HG02852 (cell line): ENCODE data around the gene BICD1.

ENCODE experiments used
- ATAC-seq: cut with Tn5 transposase; IDR thresholded peaks from one replicate; pipeline ENCODE4 v1.9.1; 2021; ENCODE audit warnings: mild to moderate bottlenecking, moderate library complexity; ENCODE audit not compliant: unreplicated experiment

The BICD1 gene

DNA sequence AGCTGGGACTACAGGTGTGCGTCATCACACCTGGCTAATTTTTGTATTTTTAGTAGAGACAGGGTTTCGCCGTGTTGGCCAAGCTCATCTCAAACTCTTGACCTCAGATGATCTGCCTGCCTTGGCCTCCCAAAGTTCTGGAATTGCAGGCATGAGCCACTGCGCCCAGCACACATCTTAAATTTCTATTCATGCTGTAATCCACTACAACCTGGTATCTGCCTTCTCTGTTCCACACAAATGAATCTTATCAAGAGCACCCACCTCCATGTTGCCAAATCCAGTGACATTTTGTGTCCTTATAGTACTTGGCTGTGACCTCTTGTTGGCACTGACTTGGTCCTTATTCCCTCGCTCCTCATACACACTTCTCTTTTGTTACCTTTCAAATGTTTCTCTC lies 5.8 kb upstream of the BICD1 start:
- ATAC-seq, result no peak

DNA sequence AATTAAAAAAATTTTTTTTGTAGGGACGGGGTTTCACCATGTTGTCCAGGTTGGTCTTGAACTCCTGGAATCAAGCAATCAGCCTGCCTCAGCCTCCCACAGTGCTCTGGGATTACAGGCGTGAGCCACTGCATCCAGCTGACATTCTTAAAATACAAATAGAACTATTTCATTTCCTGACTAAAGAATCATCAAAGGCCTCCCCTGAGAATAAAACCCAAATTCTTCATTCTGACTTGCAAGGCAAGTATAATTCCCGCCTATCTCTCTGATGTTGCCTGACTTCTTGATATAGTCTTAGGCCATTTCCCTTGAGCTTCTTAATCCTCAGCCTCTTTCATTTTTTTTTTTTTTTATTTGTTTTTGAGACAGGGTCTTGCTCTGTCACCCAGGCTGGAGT lies 4.4 kb upstream of the BICD1 start:
- no peak for ATAC-seq

DNA sequence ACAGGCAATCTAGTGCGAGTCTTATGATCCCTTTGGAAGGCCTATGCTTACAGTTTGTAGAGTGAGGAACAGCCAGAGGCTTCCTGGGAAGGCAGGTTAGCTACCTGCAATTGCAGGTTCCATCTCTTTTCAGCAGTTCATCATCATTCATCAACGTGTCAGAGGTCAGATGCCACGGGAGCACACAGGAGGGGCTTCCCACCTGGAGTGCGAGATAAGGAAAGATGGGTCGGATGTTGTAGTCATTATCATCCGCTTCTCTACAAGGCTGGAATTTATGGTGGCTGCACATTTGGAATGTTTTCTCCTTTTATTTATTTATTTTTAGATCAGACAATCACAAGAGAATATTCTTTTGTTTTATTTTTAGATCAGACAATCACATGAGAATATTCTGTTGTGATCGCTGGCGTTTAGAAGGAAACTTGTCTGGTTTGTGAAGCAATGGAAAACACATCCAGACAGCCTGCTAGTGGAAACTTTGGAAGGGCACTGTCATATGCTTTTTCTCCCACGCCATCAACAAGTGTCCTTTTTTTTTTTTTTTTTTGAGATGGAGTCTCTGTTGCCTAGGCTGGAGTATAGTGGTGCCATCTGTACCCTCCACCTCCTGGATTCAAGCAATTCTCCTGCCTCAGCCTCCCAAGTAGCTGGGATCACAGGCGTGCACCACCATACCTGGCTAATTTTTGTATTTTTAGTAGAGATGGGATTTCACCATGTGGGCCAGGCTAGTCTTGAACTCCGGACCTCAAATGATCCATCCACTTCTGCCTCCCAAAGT lies 1.9 kb upstream of the BICD1 start:
- no peak for ATAC-seq

DNA sequence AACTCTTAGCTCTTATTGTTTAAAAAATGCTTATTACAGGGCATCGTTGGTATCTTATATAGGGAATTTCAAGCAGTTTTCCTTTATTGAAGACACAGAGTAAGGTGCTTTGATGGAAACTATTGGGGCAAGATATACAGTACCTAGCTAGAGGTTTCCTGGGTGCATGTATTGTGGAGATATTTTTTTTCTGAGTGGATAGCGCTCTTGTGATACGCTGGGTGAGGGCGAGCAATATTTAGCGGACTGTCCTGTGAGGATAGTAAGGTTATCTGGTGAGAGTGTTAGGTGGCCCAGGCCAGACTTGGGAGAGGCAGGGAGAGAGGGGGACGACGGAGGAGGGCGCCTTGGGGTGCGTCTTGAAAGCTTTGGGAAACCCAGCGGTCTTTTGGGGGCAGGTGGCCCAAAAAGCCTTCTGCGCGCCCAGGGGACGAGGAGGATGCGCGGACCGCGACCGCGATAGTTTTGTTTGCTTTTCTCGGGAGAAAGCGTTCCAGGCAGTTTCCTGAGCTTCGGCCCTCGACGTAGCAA lies 596 bp upstream of the BICD1 start:
- no peak for ATAC-seq

DNA sequence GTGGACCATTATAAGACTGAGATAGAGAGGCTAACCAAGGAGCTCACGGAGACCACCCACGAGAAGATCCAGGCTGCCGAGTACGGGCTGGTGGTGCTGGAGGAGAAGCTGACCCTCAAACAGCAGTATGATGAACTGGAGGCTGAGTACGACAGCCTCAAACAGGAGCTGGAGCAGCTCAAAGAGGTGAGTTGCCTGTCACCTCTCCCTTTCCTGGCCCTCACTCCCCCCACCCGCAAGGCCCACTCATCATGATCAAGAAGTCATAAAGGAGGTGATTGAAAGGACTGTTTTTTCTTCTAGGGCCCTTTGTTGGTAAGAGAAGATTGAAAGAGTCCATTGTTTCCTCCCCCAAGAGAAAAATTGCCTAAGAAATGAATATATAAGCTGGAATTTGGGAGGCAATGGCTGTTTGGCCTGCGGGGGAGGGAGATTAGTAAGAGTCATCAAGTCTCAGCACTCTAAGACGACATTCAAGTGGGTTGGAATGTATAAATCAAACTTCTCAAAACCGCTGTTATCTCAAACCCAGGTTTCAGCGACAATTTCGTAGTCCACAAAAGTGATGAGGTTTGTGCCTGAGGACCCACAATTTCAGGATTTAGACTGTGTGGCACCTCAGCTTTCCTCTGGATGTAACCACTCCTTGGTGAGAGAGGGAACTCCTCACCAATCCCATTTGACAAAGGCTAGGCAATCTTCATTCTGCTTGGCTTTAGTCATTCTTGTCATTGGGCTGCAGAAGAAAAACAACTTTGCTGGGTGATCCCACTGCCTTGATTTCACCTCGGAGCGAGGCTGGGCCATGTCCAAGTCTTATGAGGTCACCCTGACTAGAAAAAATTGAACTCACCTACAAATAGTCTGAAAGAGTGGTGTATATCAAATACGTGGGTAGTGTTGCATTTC lies 966 bp downstream of the BICD1 start:
- peak; percentile 11 for ATAC-seq

DNA sequence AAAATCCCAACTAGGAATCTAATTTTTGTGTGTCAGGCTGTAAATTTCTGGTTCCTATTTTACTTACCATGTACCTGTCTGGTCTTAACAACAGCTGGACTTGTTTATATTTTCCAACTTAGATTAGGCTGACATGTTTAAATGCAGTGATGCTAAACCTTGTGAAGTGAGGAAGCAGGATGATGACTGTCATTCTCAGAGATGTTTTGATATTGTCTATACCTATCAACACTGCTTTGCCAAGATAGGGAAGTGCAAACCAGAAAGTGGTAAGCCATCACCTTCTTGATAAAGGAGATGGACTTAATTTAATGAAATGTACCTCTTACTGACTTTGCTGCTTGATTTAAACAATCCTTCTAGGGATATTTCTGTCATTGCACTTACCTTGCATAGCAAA lies 2.1 kb downstream of the BICD1 start:
- ATAC-seq, result no peak

DNA sequence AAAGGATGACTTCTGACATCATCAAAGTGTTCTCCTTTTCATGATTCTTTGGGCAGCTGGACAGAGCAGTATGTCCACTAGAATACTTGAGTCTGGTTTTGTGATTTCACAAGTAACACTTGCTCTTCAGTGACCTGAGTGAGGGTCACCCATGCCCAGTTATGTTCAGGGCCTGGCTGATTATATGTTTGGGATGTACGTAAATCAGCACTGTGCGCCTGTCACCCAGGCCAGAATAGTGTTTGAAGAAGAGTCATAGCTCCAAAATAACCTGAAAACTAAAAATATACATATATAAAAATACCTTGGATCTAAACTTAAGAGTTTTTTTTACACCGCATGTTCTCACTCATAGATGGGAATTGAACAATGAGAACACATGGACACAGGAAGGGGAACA lies 3.8 kb downstream of the BICD1 start:
- ATAC-seq, result no peak

DNA sequence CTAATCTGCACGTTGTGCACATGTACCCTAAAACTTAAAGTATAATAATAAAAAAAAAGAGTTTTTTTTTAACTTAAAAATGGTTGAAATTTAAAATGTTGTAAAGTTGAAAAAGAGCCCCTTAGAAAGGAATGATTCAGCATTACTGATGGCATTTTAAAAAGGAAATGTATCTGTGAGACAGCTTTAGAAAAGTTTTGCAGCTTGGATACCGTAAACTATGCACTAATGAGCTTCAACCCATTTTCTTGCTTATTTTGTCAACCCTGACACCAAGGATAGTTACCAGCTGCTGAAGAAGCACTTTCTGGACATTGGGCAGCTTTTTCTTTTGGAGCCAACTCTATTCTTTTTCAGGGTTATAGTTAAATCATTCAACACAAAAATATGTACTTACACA lies 4.3 kb downstream of the BICD1 start:
- no peak for ATAC-seq

DNA sequence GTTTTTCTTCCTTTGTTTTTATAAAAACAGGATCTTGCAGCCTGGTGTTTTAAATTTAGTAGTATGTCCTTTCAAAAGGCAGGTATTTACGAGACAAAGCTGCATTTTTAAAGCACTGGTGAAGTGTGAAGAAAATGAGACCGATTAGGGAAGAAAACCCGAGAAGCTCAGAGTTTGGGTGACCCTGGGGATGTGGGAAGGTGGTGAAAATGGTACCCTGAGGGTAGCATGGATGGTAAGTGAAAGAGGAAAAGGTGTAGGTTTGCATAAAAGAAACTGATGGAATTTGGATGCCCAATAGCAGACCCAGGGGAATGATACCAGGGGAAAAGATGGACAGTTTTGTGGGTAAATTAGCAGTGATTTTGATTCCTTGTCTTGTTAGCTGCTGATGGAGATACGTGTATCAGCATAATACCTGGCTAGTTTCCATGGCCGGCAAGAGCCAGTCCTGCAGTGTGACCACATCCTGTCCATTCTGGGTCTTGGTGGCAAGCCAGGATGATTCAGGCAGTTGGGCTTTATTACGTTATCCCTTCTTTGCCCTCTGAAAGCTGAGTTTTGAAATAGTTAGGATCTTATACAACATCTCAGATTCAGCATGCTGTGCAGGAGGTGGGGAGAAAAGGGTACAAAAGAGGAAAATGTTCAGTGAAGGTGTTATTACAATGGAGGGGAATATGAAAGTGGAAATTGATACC lies 8.9 kb downstream of the BICD1 start:
- no peak for ATAC-seq

DNA sequence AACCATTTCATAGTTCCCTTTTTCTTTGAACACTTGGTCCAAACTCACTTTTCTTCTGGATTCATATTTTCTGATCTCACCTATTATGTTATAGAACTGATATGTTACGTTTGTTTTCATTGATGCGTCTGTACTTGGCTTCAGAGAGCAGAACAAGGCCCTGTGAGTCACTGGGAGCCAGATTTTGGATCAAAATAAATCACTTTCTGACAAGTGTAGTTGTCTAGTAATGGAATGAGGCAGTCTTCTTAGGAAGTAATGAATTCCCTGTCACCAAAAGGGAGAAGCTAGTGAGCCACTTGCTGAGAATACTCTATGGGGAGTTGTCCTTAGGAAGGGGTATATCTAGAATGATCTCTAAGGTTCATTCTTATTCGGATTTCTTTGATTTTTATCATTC lies 10.2 kb downstream of the BICD1 start:
- ATAC-seq, result no peak

DNA sequence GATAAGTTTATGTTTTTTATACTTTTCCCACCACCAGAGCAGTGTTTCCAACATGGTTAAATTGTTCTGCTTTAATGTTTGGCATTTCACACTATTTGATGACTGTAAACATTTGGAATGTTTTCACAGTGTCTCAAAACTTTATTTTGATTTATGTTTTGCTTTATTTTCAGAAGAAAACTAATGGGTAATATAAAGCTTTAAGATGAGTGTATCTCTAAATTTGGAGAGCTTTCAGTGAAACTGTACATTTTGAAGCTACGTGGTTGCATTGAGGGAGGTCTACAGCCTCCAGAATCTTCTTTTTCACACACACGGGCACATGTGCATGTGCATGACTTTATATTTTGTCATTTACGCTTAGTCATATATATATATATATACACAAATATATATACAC lies 10.7 kb downstream of the BICD1 start:
- ATAC-seq, result no peak

DNA sequence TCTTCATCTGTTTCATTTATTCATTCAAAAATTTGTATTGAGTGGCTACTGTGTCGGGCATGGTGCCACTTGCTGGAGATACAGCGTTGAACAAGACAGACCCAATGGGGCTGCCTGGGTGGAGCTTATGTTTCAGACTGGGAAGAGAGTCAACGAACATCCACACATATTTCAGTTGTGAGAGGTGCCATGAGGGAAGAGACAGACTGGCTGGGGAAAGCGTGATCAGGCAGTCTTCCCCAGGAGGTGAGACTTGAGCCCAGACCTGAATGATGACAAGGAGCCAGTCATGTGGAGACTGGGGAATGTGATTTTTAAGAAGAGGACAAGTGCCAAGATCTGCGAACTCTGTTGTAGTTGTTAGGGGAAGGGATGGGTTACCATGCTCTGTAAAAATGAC lies 12.2 kb downstream of the BICD1 start:
- no peak for ATAC-seq

DNA sequence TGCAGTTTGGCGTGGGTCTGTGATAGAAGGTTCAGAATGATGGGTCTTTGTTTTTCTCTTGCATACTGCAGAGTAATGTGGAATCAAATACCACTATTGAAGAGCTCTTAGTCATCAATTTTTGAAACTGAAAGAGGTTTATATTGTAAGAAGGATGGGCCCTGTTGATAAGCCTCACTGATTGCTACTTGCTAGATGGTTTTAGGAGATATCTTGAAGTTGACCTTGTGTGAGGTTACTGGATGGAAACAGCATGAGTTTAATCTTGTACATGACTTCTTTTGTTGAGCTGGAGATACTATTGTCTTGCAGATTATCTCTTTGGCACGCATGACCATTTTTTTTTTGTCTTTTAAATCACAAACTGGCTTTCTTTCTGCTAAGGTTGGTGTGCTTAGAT lies 13.8 kb downstream of the BICD1 start:
- peak; percentile 86 for ATAC-seq

DNA sequence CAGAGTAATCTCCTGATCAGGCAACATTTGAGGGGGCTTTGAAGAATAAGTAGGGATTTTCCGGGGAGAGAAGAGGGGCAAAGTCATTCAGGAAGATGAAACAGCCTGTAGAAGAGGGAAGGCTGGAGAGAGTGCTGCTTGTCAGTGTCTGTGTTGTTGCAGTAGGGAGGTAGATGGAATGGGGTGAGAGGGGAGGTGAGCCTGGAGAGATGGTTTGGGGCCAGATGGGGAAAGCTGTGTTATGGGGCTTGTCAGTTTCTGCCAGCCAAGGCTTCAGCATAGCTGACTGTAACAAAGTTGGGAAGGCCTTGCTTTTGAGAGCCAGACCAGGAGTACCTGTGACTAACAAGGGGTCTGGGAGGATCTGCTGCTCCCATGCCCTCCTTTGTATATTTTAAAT lies 18.0 kb downstream of the BICD1 start:
- ATAC-seq, result no peak

DNA sequence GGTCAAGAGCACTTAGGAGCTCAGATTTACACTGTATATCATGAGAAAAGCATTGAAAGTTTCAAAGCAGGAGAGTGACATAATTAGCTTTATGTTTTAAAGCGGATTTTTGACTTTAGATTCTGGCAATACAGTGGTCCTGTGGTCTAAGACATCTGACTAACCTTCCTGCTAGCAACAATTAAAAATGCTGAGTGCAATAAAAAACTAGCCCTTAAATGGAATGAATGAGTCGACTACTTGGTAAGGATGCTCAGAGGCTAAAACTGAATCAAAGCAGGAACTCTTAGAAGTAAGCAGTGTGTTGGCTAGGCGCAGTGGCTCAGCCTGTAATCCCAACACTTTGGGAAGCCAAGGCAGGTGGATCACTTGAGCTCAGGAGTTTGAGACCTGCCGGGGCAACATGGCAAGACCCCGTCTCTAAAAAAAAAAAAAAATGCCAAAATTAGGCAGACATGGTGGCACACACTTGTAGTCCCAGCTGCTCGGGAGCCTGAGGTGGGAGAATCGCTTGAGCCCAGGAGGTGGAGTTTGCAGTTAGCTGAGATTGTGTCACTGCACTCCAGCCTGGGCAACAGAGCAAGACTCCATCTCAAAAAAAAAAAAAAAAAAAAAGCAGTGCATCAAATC lies 18.9 kb downstream of the BICD1 start:
- ATAC-seq, result no peak

DNA sequence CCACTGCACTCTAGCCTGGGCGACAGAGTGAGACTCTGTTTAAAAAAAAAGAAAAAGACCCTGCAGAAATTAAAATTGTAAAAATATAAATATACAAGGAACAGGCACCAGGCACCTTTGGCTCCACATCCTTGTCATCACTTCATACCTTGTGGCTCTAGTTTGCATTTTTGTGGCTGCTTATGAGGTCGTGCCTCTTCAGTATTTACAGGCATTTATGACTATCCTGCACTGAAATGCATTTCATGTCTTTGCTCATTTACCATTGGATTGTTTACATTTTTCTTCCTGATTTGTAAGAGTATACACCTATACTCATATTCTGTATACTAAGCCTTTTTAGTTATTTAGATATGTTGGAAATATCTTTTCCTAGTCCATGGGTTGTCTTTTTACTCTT lies 20.1 kb downstream of the BICD1 start:
- no peak for ATAC-seq

DNA sequence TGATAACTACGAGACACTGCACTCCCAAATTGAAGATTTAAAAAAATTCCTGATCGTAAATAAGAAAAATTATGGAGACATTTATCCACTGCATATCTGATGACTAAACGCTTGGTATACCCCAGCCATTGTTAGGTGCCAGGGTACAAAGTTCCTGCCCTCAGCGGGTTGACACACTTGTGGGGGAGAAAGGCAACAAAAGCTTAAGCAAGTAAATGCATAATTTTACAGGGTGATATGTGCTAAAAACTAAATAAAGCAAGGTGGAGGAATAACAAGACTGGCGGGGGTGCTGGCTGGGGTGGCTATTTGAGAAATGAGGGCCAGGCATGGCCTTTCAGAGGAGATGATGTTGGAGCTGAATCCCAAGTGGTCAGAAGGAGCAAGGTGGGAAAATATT lies 25.0 kb downstream of the BICD1 start:
- ATAC-seq, result no peak

DNA sequence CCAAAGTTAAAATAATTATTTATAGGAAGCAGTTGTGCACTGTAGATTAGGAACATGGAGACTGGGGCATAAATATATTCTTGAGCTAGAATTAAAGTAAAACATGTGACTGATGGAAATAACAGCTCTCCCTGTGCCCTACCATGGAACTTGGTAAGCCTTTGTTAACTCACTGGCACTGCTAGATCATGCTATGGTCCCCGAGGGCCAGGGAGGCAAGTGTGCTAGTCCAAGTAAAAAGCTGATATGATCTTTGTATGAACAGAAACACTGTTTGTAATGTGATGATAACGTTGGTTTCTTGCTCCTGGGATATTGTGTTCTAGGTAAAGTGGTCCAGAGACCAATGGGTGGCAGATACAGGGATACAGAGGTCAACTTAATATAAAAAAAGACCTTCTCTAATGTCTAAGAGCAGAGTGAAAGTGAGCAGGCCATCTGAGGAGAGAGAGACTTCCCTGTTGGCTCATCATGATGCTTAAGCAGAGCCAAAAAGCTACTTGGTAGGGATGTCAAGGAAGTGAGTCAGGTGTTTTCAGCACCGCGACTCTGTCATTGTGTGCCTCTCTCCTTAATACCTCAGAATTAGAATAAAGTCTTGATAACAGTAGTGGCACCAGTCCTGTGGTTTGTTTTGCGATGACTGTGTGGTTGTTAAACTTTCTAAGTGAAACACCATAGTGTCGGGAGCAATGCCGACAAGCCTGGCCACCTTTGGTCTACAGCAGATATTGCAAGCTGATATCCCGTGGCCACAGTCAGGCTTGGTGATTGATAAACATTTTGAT lies 27.6 kb downstream of the BICD1 start:
- peak; percentile 61 for ATAC-seq

DNA sequence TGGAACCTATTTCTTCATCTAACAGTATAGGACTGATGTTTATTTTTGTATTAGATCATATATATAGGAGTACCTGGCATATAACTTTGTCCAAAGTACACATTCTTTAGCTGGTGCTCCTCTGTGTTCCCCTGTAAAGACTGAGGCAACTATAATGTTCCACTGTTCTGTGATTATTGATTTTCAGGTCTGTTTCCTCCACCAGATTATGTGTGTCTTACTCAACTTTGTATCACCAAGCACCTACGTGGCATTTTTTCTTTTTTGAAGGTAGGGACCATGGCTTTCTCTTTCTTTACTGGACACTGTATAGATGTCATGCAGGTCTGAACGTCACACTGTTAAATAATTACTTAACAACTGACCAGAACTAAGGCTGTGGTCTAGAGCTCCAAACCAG lies 29.3 kb downstream of the BICD1 start:
- no peak for ATAC-seq

DNA sequence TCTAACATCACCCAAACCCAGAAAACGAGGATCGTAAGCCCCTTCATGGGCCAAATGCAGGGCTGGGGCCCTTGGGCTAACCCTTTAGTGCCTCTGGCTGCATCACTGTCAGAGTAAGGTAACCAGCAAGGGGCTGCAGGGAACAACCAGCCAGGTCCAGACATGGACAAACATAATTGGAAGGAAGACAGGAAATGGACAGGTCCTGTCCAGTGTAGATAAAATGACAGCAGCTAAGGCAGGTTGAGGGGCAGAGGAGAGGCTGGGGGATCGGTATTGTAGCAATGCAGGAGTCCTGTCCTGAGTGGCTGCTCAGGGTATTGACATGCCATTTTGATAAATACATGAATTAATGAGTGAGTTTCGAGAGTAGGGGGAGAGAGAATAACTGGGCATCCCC lies 29.8 kb downstream of the BICD1 start:
- no peak for ATAC-seq
